Measurements from ENCODE around the gene FAM168B. TPM values are rescaled to one million over a fixed set of nuclear protein-coding genes. Genes with fewer than 3 reads are reported as not detected.
"Not testable (repeated sequence)": the region's sequence is repeated elsewhere in the genome, so short reads cannot be mapped to it uniquely, and the experiment has no call there.

The FAM168B gene
- total RNA-seq, 1 donor from 2014 or later = 58.3 TPM

DNA sequence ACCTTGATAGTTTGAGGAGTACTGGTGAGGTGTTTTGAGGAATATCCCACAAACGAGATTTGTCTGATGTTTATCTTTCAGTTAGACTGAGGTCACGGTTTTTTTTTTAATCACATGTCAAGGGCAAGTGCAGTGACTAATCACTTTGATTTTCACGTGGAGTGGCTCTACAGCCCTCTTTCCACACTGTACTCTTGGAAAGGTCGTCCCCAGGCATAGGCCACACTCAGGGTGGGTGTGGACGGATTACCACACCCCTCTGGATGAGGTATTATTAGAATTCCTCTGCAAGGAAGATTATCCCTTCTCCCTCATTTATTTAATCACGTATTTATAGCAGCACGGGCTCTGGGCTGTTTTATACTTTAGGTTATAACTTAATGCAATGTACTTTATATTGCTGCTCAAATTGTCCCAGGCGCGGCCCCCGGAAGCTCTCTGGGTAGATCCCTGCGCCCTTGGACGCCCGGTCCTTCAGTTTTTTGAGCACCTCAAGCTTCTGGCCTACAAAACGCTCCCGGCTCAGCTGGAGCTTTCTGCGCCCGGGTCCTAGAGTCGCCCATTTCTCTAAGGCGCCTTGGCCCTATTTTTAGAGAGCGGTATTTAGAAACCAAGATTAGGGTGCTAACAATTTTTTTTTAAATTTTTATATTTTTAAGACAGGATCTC is 11.4 kb upstream of the FAM168B start:
- intact Hi-C loops (cut with micrococcal nuclease) = loop anchor here (1.0 to 5.0 kb wide), 3 partner anchors 11 to 388 kb away; partner anchors contain the start of genes FAM168B and MZT2A

DNA sequence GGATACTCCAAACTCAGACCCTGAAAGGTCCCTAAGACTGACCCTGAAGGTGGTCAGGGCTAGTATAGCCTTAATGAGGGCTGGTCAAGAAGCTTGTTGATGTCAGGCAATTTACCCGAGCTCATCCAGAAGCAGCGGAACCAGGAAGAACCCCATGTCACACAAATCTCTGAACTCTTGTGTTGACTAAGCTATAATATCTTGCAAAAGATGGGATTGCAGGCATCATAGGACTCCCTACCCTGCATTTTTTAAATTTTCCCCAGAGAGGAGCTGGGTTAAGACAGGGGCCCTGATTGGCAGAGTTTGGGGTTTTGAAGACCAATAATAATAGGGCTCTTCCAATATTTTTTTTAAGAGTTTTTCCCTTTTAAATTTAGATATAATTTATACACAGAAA is 9.9 kb upstream of the FAM168B start:
- intact Hi-C loops (cut with micrococcal nuclease) = no loop called here

DNA sequence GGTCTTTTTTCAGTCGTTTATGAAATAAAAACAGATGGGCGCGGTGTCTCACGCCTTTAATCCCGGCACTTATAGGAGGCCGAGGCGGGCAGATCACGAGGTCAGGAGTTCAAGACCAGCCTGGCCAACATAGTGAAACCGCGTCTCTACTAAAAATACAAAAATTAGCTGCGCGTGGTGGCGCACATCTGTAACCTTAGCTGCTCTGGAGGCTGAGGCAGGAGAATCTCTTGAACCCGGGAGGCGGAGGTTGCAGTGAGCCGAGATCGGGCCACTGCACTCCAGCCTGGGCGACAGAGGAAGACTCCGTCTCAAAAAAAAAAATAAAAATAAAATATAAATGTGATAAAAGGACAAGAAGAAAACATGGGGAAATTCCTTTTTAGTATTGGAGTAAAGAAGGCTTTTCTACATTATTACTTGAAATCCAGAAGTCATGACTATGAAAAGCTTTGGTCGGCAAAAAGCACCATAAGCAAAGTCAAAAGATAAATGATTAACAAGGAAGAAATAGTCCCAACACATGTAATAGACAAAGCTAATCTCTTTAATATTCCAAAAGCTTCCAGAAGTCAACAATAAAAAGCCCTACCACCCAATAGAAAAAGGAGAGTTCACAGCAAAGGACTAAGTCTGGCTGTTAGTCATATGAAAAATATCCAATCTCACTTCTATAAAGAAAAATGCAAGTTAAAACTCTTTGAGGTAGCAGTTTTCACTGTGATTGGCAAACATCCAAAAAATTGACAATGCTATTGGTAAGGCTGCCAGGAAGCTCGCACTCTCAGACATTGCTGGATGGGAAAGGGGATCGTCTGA is 1.4 kb upstream of the FAM168B start:
- intact Hi-C loops (cut with micrococcal nuclease) = loop anchor here (5.0 kb wide), 2 partner anchors 367 to 752 kb away; partner anchors contain the start of genes GPR148 and IMP4

DNA sequence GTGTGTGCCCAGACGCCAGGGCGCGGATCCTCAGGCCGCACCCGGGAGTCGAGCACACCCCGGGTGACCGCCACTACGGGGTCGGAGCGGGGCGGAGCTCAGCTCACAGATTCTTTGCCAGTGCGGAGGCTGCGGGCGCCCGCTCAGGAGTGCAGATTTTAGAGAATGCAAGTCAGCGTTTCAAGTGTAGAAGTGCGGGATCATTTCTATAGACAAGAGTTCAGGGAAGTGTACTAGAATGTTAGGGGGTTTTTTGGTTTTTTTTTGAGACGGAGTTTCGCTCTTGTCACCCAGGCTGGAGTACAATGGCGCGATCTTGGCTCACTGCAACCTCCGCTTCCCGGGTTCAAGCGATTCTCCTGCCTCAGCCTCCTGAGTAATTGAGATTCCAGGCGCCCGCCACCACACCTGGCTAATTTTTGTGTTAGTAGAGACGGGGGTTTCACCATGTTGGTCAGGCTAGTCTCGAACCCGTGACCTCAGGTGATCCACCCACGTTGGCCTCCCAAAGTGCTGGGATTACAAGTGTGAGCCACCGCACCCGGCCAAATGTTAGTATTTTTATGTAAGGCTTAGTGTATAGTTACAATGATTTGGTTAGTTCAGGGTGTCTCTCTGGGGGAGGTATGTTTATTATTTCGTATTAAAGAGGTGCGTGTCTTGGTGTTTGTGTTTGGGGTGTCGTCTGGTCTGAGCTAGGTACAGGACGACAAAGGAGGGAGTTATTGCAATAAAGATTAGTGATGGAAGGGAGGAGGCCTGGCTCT is 619 bp upstream of the FAM168B start:
- intact Hi-C loops (cut with micrococcal nuclease) = loop anchor here (1.0 to 5.0 kb wide), 5 partner anchors 10 to 752 kb away; partner anchors contain the start of genes GPR148, IMP4 and MZT2A

DNA sequence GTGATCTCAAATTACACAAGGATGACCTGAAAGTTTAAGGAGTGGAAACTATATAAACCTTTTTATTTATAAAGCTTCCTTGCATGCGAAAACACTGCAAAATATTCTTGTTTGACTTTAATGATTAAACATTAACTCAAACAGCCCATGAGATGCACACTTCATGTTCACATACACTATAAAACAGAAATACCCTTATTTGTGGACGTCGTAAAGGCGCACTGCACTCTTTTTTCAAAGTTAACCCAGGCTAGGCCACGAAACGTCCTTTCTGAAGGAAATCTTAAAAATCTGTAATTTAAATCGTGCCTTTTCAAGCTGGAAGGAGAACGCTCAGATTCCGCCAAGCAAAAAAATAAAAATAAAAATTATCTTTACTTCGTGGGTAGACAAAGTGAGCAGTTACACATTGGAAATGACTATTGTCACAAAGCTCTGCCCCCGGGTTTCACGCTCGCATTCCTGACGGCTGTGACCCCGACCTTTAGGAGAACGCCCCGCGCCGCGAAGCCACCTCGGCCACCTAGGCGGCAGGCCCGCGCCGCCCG is 728 bp downstream of the FAM168B start:
- intact Hi-C loops (cut with micrococcal nuclease) = loop anchor here (1.0 to 5.0 kb wide), 5 partner anchors 12 to 750 kb away; partner anchors contain the start of genes GPR148, IMP4 and MZT2A

DNA sequence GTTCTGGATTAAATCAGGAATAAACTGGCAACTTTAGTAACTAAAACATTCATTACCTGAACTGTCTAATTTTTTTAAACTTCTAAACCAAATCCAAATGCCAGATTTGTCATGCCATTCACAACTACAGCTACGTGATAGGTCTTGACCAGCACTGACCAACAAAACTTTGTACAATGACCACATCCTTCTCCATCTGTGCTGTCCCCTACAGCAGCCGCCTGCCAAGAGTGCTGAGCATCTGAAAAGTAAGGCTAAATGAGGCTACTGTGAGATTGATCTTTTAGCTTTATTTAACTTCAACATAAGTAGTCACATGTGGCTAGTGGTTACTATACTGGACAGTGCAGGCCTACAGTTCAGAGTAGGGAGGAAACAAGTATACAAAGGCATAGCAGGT is 7.6 kb downstream of the FAM168B start:
- intact Hi-C loops (cut with micrococcal nuclease) = no loop called here

DNA sequence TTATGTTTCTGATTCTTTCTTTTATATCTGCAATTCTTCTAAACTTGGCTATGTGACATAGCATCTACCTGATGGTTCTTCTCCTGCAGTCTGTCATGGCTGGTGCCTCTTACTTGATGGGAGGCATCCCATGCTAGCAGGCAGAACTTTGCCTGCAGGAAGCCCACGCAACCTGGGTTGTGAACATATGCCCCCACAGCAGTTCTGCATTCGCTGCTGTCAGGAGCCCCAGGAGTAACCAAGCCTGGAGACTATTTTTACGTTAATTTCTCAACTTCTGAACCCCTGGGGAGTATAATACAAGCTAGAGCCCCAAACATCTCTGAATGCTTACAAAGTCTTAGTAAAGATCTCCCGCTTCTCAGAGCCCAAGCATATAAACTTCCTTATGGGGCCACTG is 12.1 kb downstream of the FAM168B start:
- intact Hi-C loops (cut with micrococcal nuclease) = no loop called here

DNA sequence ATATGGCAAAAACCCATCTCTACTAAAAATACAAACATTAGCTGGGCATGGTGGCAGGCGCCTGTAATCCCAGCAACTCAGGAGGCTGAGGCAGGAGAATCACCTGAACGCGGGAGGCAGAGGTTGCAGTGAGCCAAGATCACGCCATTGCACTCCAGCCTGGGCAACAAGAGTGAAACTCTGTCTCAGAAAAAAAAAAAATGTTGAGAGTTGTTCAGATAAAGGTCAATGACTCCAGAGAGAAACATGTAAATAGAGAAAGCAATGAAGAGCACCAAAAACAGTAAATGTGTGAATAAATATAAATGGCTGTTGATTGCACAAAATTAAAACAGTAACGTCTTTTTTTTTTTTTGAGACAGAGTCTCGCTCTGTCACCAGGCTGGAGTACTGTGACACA is 13.3 kb downstream of the FAM168B start:
- intact Hi-C loops (cut with micrococcal nuclease) = not testable (repeated sequence)

DNA sequence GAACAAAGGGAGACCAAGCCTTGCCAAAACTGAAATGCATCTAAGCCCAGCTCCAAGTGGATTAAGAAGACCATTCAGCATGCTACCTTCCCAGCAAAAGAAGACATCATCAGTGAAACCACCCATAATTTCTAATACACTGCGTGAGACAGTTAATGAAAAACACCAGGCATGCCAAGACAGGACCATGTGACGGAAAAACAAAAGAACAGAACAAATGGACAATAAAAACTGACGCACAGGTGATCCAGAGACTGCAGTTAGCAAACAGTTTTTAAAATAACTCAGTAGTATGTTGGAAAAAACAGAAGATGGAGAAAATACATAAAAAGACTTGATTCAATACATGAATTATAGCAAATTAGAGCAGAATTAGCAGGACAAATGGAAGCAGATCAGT is 15.3 kb downstream of the FAM168B start:
- intact Hi-C loops (cut with micrococcal nuclease) = no loop called here

DNA sequence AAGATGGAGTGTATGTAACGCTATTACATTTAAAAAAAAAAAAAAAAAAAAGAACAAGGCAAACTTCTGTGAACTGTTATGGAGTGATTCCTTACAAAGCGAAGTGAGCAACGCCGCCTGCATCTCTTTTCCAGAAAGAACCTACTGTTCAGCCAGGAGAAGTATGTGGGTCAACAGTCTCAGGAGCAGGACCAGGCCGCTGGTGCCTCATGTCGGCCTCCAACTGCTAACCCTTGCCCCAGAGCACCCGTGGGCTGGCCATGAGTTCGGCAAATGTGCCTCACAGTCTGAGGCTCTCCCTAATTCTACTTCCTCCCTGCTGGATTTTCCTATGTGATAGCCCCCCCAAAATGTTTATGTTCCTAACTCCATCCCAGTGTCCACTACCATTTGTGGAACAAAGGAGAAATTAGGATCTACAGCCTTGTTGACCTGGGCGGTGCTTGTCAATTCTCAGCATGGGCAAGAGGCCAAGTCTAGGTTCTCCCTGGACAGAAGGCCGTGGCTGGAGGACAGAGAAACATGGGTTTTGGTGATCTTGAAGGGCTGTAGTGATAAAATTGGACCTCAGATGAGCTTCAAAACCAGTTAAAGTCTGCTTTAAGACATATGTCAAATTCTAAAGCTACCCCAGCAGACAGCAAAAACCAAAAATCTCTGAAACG is 15.9 kb downstream of the FAM168B start:
- intact Hi-C loops (cut with micrococcal nuclease) = no loop called here

DNA sequence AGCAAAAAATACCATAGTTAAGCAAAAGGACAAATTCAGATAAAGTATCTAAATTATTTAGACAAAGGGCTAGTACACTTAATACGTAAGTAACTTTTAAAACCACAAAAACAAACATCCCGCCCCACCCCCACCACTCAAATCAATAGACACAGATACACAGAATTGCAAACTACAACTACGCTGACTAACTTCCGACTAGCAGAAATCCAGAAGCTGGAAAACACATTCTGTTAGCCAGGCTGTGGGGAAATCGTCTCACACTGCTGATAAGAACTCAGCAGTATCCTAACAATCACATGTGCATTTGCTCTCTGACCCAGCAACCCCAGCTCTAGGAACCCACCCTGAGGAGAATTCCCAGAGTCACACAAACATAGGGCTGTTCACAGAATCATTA is 16.6 kb downstream of the FAM168B start:
- intact Hi-C loops (cut with micrococcal nuclease) = no loop called here

DNA sequence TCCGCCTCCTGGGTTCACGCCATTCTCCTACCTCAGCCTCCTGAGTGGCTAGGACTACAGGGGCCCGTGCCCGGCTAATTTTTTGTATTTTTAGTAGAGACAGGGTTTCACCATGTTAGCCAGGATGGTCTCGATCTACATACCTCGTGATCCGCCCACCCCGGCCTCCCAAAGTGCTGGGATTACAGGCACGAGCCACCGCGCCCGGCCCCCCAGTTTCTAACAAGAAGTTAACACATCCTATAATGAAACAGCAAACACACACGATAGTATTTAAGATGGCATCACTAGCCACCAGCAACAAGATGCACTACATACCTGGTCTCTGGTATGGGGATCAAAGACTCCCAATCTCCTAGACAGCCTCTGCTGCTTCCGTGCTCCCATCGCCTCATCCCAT is 17.7 kb downstream of the FAM168B start:
- intact Hi-C loops (cut with micrococcal nuclease) = not testable (repeated sequence)

DNA sequence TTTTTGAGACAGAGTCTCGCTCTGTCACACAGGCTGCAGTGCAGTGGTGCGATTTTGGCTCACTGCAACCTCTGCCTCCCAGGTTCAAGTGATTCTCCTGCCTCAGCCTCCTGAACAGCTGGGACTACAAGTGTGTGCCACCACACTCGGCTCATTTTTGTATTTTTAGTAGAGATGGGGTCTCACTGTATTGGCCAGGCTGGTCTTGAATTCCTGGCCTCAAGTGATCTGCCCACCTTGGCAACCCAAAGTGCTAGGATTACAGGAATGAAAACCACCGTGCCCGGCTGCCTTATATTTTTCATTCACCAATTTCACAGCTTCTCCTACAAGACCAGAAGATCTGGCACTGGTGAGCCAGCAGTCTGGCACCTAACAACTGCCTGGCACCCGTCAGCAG is 25.1 kb downstream of the FAM168B start:
- intact Hi-C loops (cut with micrococcal nuclease) = not testable (repeated sequence)

DNA sequence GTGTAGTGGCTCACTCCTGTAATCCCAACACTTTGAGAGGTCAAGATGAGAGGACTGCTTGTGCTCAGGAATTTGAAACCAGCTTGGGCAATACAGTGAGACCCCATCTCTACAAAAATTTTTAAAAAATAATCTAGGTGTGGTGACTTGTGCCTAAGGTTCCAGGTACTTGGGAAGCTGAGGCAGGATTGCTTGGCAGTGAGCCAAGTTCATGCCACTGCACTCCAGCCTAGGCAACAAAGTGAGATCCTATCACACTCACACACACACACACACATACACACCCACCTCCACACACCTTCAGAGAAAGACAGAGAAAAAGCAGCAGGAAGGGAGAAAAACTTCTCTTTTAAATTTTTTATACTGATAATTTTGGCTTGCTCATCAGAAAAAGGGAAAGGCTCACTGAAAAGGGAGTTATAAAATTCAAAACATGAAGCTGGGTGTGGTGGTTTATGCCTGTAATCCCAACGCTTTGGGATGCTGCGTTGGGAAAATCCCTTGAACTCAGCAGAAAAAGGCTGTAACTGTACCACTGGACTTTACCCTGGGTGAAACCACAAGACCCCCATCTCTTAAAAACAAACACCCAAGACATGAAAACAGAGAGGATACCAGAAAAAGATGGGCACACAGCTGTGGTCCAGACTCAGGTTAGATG is 25.7 kb downstream of the FAM168B start:
- intact Hi-C loops (cut with micrococcal nuclease) = no loop called here

DNA sequence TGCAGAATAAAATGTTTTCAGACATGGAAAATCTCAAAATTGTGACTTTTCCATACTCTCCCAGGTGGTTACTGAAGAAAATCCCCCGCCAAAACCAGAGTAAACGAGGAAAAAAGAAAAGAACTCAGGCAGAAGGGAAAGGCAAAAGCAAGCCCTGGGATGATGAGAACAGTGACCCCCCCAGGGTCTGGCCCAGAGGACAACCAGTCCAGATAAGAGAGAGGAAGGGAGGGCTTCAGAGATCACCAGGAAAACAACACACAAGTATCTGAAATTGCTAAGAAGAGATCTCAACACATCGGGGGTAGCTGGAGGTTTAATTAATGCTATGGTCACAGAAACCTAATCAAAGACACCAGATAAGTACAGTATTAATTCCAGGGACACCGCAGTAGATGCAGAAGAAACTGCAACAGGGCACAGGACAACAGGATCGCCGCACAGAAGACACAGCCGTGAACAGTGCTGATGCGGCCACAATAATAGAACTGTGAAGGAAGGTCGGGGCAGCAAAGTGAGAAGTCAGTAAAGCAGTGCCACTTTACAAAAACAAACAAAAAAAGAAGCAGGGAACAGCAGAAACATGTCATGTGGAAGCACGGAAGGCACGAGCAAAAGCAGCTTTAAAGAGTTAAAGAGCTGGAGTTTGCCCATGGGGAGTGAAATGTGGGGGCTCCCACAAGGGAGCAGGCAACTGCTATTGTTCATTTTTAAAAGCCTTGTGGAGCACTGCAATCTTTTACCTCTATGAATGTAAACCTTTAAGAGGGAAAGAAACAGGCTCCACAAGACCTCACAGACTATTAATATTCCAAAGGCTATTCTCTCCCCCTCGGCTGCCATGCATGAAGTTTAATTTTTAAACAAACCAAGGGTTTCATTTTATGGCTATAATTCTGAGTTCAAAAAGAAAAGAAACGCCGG is 28.4 kb downstream of the FAM168B start:
- intact Hi-C loops (cut with micrococcal nuclease) = no loop called here

DNA sequence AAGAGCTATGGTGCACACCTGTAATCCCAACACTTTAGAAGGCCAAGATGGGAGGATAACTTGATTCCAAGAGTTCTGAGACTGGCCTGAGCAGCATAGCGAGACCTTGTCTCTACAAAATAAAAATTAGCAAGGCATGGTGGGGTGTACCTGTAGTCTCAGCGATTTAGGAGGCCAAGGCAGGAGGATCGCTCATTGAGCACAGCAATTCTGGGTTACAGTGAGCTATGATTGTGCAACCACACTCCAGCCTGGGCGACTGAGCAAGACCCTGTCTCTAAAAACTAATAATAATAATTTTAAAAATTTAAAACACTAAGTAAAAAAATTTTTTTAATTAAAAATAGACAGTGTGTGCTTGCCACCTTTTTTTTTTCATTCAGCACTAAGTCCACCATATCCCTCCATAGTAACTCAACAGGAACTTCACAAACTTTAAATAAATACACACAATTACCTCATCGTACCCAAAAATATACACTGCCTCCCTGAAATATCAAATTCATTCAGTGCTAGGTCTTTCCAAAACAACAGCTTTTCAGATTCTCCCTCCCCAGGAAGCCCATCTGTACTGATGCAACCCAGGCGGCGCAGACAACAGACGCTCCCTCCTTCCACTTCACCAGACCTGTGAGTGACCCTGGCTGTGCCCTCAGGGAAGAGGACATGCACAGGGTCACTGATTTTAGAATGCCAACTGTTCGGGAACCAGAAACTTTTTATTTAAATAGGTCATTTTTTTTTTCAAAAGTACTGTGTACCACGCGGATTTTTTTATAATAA is 29.6 kb downstream of the FAM168B start:
- intact Hi-C loops (cut with micrococcal nuclease) = no loop called here

DNA sequence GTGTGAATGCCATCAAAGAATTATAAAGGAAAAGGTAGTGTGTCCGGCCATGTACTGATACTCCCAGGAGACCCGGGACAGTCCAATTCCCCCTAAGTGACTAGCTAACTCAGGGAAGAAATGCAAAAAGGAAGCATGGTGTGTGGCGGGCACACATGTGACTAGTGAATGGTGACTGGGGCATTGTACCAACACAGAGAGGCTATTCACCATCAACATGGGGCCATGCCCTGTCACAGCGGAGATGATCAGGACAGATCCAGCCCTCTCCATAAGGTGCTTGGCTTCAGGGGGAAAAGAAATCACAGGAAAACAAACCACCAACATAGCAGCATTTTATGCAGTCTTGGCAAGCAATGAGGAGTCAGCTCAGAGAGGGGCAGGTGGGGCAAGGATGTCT is 34.3 kb downstream of the FAM168B start:
- intact Hi-C loops (cut with micrococcal nuclease) = no loop called here

DNA sequence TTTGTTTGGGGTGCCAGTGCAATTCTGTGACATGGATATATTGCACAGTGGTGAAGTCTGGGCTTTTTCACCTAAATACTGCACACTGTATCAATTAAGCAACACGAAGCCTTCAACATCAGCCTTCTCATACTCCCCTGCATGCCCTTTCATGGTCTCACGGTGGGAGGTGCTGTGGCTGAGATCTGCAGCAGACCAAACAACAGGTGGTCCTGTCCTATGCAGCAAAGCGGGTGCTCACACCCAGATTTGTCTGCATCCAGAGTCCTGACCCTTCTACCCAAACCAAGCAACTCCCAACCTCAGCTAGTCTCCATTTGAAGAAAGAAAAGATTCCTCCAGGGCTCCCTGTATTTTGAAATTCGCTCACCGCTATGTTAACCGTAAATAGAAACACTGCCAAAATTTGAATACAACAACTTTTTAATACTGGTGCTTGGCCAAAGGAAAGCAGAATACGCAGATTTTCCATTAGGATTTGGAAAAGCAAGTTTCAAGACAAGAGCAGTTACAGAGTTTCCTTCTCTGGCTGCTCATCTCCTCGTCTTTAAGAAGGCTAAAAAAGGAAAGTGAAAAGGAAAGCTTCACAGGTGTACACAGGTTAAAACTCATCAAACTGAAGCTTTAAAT is 34.9 kb downstream of the FAM168B start:
- intact Hi-C loops (cut with micrococcal nuclease) = no loop called here
